Hepatocyte (in vitro differentiated cells): ENCODE measurements around the gene SESN3.

ENCODE experiments used
- CTCF ChIP-seq: fragments of 200-600 bp; sonication (generic); IDR thresholded peaks from 2 replicates; pipeline ENCODE4 v1.5.1; 2016; ENCODE audit warnings: antibody characterized with exemption, mild to moderate bottlenecking; ENCODE audit not compliant: poor library complexity
- EZH2 ChIP-seq: fragments of 200-600 bp; sonication (generic); IDR thresholded peaks from 2 replicates; pipeline ENCODE4 v1.6.1; 2016; ENCODE audit warnings: antibody characterized with exemption, mild to moderate bottlenecking, borderline replicate concordance
- EZH2phosphoT487 ChIP-seq: fragments of 200-600 bp; sonication (generic); IDR thresholded peaks from one replicate; pipeline ENCODE4 v1.6.1; 2018; ENCODE audit warnings: antibody characterized with exemption, mild to moderate bottlenecking, low read depth, moderate library complexity; ENCODE audit not compliant: unreplicated experiment, severe bottlenecking

DNA sequence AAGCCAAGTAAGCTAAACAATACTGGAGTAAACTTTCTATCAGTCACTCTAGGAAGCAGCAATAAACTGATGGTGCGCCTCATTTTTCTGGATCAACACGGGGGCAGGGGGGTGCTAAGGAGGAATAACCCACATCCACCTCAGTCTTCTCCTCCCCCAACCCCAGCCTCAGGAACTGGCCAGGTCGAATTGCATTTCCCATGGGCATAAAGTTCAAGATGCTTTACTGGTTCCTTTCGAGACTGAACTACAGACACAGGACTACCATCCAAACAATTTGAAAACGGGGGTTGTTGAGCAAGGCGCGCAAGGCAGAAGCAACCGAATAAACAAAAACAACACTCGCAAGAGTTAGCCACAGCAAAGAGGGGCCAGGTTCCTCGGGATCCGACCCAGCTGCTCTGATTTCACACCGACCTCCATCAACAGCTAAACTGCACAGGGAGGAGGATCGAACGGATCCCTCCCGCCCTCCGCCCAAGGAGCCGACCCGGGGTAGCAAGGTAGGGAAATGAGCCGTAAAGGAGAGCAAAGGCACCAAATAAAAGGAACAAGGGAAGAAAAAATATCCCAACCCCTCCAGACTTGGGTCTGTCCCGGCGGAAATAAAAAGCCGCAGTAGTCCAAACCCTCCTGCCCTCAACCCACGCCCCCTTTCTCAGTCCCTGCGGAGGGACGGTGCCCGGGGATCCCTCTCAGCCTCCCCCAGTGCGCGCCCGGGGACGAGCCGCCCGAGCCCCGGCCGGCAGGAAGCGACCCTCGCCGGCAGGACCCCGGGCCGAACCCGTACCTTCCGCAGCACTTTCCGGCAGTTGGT lies 801 bp downstream of the SESN3 start:
- TF ChIP-seq EZH2 (no peak), CTCF (no peak), EZH2phosphoT487 (no peak)
